ENCODE results near the gene CEP55. TPM values are rescaled to one million over a fixed set of nuclear protein-coding genes. Genes with fewer than 3 reads are reported as not detected.
A peak's percentile ranks its signal among the peaks of the same experiment; 100 is the strongest.

CEP55 gene
- total and polyA plus RNA-seq, 10 of the 15 experiments (the other 5 are each of a cell fraction or from before 2014, with no cell fraction given): 14.6 to 83.6 (median 52.0) TPM

DNA sequence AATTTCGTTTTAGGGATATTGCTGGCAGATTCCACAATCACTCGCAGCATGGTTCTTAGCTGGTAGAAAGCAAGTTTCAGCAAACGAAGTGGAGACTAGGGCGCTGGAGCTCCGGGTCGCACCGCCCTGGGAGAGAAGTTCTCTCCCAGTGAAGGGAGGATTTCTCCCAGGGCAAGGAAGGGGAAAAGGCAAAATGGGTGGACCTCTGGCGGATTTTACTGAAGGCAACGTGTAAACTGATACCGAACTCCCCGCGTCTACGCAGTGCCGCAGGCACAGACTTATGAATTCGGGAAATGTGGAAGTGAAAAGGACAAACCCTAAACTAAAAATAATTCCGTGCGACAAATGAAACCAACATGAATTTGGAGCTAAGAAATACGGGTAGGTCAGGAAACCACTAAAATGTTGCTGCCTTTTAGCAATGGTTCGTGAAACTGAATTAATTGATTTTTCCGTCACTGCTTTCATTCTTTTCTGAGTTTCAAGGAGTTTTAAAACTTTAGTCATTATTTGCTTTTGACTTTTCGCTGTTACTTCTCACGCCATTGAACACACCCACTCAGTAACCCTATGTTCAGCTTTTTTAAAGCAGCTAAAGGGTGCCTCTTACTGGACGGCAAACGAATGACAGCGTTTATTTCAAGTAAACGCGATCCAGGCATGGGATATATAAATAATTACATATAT is 14.1 kb upstream of the CEP55 start, which contains the start of gene MYOF (continued):
- TF ChIP-seq BACH1 (IDR thresholded peaks at IDR 0.05; ENCODE audit: borderline replicate concordance) (no peak), BMI1 (IDR thresholded peaks at IDR 0.05; ENCODE audit: borderline replicate concordance) (peak; percentile 61; the same call in 1 of the 2 replicates), EED (IDR thresholded peaks at IDR 0.05; ENCODE audit: low read depth) (peak; percentile 56; the same call in 1 of the 2 replicates), RUNX3 (IDR thresholded peaks at IDR 0.05; ENCODE audit: low read length) (peak; percentile 73), FOXM1 (IDR thresholded peaks at IDR 0.05; ENCODE audit: low read depth, low read length) (peak; percentile 65; the same call in 1 of the 2 replicates), RAD21 (IDR thresholded peaks at IDR 0.05; ENCODE audit: insufficient read depth, low read depth, low read length) (peak; percentile 95), SPI1 (IDR thresholded peaks at IDR 0.05; ENCODE audit: borderline replicate concordance, insufficient read depth, low read depth, low read length) (peak; percentile 78), YY1 (IDR thresholded peaks at IDR 0.05; ENCODE audit: low read depth, low read length) (peak; percentile 51; the same call in 1 of the 2 replicates), EGR1 (IDR thresholded peaks at IDR 0.05; ENCODE audit: borderline replicate concordance in 1 of 2, low read depth in 2 of 2, low read length in 2 of 2) (peak in 1 of 2 experiments; percentile 37; a peak in 1 of 3 replicates), EP300 (IDR thresholded peaks at IDR 0.05; ENCODE audit: borderline replicate concordance in 1 of 2, control insufficient read depth in 1 of 2, low read depth in 2 of 2, low read length in 2 of 2) (peak in 1 of 2 experiments; percentile 52; a peak in 1 of 4 replicates), SUZ12 (IDR thresholded peaks at IDR 0.05; ENCODE audit: unreplicated experiment) (no peak)
- TF ChIP-seq, protein P1, sequence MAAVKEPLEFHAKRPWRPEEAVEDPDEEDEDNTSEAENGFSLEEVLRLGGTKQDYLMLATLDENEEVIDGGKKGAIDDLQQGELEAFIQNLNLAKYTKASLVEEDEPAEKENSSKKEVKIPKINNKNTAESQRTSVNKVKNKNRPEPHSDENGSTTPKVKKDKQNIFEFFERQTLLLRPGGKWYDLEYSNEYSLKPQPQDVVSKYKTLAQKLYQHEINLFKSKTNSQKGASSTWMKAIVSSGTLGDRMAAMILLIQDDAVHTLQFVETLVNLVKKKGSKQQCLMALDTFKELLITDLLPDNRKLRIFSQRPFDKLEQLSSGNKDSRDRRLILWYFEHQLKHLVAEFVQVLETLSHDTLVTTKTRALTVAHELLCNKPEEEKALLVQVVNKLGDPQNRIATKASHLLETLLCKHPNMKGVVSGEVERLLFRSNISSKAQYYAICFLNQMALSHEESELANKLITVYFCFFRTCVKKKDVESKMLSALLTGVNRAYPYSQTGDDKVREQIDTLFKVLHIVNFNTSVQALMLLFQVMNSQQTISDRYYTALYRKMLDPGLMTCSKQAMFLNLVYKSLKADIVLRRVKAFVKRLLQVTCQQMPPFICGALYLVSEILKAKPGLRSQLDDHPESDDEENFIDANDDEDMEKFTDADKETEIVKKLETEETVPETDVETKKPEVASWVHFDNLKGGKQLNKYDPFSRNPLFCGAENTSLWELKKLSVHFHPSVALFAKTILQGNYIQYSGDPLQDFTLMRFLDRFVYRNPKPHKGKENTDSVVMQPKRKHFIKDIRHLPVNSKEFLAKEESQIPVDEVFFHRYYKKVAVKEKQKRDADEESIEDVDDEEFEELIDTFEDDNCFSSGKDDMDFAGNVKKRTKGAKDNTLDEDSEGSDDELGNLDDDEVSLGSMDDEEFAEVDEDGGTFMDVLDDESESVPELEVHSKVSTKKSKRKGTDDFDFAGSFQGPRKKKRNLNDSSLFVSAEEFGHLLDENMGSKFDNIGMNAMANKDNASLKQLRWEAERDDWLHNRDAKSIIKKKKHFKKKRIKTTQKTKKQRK (IDR thresholded peaks at IDR 0.05; ENCODE audit: low read depth, low read length): no peak
- TF ChIP-seq, protein P2, sequence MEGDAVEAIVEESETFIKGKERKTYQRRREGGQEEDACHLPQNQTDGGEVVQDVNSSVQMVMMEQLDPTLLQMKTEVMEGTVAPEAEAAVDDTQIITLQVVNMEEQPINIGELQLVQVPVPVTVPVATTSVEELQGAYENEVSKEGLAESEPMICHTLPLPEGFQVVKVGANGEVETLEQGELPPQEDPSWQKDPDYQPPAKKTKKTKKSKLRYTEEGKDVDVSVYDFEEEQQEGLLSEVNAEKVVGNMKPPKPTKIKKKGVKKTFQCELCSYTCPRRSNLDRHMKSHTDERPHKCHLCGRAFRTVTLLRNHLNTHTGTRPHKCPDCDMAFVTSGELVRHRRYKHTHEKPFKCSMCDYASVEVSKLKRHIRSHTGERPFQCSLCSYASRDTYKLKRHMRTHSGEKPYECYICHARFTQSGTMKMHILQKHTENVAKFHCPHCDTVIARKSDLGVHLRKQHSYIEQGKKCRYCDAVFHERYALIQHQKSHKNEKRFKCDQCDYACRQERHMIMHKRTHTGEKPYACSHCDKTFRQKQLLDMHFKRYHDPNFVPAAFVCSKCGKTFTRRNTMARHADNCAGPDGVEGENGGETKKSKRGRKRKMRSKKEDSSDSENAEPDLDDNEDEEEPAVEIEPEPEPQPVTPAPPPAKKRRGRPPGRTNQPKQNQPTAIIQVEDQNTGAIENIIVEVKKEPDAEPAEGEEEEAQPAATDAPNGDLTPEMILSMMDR (IDR thresholded peaks at IDR 0.05 in 2 of 3, conservative IDR thresholded peaks at IDR 0.05 in 1 of 3; ENCODE audit: control insufficient read depth in 2 of 3, extremely low read depth in 1 of 3, insufficient read depth in 1 of 3, low read depth in 3 of 3, low read length in 3 of 3): peak; percentile 54 to 76 (median 54); a peak in 4 of 6 replicates
- TF ChIP-seq, protein P3, sequence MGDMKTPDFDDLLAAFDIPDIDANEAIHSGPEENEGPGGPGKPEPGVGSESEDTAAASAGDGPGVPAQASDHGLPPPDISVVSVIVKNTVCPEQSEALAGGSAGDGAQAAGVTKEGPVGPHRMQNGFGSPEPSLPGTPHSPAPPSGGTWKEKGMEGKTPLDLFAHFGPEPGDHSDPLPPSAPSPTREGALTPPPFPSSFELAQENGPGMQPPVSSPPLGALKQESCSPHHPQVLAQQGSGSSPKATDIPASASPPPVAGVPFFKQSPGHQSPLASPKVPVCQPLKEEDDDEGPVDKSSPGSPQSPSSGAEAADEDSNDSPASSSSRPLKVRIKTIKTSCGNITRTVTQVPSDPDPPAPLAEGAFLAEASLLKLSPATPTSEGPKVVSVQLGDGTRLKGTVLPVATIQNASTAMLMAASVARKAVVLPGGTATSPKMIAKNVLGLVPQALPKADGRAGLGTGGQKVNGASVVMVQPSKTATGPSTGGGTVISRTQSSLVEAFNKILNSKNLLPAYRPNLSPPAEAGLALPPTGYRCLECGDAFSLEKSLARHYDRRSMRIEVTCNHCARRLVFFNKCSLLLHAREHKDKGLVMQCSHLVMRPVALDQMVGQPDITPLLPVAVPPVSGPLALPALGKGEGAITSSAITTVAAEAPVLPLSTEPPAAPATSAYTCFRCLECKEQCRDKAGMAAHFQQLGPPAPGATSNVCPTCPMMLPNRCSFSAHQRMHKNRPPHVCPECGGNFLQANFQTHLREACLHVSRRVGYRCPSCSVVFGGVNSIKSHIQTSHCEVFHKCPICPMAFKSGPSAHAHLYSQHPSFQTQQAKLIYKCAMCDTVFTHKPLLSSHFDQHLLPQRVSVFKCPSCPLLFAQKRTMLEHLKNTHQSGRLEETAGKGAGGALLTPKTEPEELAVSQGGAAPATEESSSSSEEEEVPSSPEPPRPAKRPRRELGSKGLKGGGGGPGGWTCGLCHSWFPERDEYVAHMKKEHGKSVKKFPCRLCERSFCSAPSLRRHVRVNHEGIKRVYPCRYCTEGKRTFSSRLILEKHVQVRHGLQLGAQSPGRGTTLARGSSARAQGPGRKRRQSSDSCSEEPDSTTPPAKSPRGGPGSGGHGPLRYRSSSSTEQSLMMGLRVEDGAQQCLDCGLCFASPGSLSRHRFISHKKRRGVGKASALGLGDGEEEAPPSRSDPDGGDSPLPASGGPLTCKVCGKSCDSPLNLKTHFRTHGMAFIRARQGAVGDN (IDR thresholded peaks at IDR 0.05): no peak

All from GM12878 (cell line).